ENCODE measurements around the gene RPL18A. TPM values are rescaled to one million over a fixed set of nuclear protein-coding genes. Genes with fewer than 3 reads are reported as not detected.

RPL18A gene
- total and polyA plus RNA-seq, 2 of the 13 experiments (the other 11 are each of a cell fraction or from before 2014, with no cell fraction given): 1,471 to 2,004 TPM

DNA sequence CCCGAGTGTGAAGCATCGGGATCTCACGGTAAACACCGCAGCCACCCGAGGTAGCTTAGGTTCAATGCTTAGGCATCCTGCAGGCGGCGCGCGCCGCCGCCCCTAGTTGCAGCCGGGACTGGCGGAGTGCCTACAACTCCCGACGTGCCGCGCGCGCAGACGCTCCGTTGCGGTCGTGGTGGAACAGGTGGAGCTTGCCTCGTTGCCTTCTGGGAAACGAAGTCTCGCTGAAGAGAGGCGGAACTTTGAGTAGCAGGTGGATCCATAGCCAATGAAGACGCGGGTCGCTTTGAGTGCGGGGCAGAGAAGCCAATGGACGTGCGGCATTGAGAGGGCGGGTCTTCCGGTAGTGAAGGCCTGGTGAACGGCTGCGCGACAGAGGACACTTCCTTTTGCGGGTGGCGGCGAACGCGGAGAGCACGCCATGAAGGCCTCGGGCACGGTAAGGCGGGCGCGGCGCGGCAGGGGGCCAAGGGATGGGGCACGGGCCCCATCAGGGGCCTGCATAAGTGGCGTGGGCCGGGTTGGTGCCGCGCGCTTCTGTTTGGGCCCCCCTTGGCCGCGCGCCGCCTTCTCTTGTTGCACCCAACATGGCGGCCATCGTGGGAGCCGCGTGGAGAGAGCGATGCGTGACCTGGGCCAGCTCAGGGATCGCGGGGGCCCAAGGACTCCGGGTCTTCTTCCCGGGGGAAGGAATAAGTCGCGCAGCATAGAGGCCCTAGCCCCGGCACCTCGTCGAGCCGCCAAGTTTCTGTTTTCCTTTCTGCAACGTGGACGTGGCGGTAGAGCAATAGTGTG lies at the start of gene RPL18A (continued):
- TF ChIP-seq TSC22D2 (CRISPR knock-in tag; IDR thresholded peaks at IDR 0.05; ENCODE audit: borderline replicate concordance): no peak
- no peak for TF ChIP-seq IKZF4 (CRISPR knock-in tag; IDR thresholded peaks at IDR 0.05; ENCODE audit: borderline replicate concordance, low read depth, not compliant biosample characterization)
- TF ChIP-seq, protein P1, sequence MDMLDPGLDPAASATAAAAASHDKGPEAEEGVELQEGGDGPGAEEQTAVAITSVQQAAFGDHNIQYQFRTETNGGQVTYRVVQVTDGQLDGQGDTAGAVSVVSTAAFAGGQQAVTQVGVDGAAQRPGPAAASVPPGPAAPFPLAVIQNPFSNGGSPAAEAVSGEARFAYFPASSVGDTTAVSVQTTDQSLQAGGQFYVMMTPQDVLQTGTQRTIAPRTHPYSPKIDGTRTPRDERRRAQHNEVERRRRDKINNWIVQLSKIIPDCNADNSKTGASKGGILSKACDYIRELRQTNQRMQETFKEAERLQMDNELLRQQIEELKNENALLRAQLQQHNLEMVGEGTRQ (IDR thresholded peaks at IDR 0.05; ENCODE audit: low read depth, low read length): no peak
- TF ChIP-seq, protein P1 (CRISPR knock-in tag; IDR thresholded peaks at IDR 0.05; ENCODE audit: borderline replicate concordance): no peak; the same call in 1 of the 2 replicates
- TF ChIP-seq HOXA3 (CRISPR knock-in tag; IDR thresholded peaks at IDR 0.05): peak; percentile 84
- peak; percentile 61; the same call in 1 of the 2 replicates for TF ChIP-seq ZNF780A (CRISPR knock-in tag; IDR thresholded peaks at IDR 0.05)
- no peak; the same call in 1 of the 2 replicates for TF ChIP-seq CENPBD1 (CRISPR knock-in tag; IDR thresholded peaks at IDR 0.05; ENCODE audit: borderline replicate concordance, low read depth)
- no peak for TF ChIP-seq CEBPG (CRISPR knock-in tag; IDR thresholded peaks at IDR 0.05)
- peak; percentile 47; the same call in 1 of the 2 replicates for TF ChIP-seq KMT2A (CRISPR knock-in tag; IDR thresholded peaks at IDR 0.05)
- no peak for TF ChIP-seq NFIC (IDR thresholded peaks at IDR 0.05; ENCODE audit: low read length)
- no peak; the same call in 1 of the 2 replicates for TF ChIP-seq PAX8 (CRISPR knock-in tag; IDR thresholded peaks at IDR 0.05; ENCODE audit: borderline replicate concordance)
- no peak for TF ChIP-seq ZNF24 (IDR thresholded peaks at IDR 0.05)
- TF ChIP-seq CREB1 (IDR thresholded peaks at IDR 0.05): peak; percentile 83
- TF ChIP-seq CREB1 (CRISPR knock-in tag; IDR thresholded peaks at IDR 0.05): peak; percentile 92
- TF ChIP-seq NCOA5 (CRISPR knock-in tag; IDR thresholded peaks at IDR 0.05): no peak
- TF ChIP-seq ZNF256 (CRISPR knock-in tag; conservative IDR thresholded peaks at IDR 0.05): no peak
- TF ChIP-seq ZNF704 (CRISPR knock-in tag; IDR thresholded peaks at IDR 0.05; ENCODE audit: borderline replicate concordance): no peak
- TF ChIP-seq ZNF773 (CRISPR knock-in tag; IDR thresholded peaks at IDR 0.05; ENCODE audit: borderline replicate concordance): no peak
- TF ChIP-seq HNRNPLL (IDR thresholded peaks at IDR 0.05; ENCODE audit: low read depth, low read length, poor library complexity, severe bottlenecking): peak; percentile 82
- no peak for TF ChIP-seq NFRKB (IDR thresholded peaks at IDR 0.05)
- no peak for TF ChIP-seq TAF15 (IDR thresholded peaks at IDR 0.05; ENCODE audit: low read depth, low read length, poor library complexity, severe bottlenecking)
- no peak for TF ChIP-seq RARG (CRISPR knock-in tag; IDR thresholded peaks at IDR 0.05; ENCODE audit: low read depth)
- no peak; the same call in 1 of the 2 replicates for TF ChIP-seq ZNF335 (CRISPR knock-in tag; IDR thresholded peaks at IDR 0.05)
- TF ChIP-seq HNF4A (CRISPR knock-in tag; IDR thresholded peaks at IDR 0.05): no peak
- no peak for TF ChIP-seq ZNF644 (CRISPR knock-in tag; IDR thresholded peaks at IDR 0.05; ENCODE audit: low read depth)
- no peak for TF ChIP-seq ATAD3A (CRISPR knock-in tag; IDR thresholded peaks at IDR 0.05)
- TF ChIP-seq ADNP (CRISPR knock-in tag; IDR thresholded peaks at IDR 0.05): no peak

Data from HepG2 (cell line).